Skin epidermis (tissue), 12 donors: Measurements from ENCODE around the gene MPZL3.
A peak's percentile ranks its signal among the peaks of the same experiment; 100 is the strongest.

ENCODE experiments used
- H3K27ac ChIP-seq, 21 experiments: fragments of 200-600 bp; sonication (generic) in 11 of 21; one replicate each; pipeline ENCODE4 v1.5.0; 2020; ENCODE audit warnings: mild to moderate bottlenecking in 3 of 21, inconsistent platforms in 2 of 21, moderate library complexity in 2 of 21
- H3K4me3 ChIP-seq, 7 experiments: fragments of 200-600 bp; sonication (generic) in 2 of 7; one replicate each; pipeline ENCODE4 v1.5.0; 2020; ENCODE audit warnings: inconsistent platforms in 2 of 7, mild to moderate bottlenecking in 2 of 7, moderate library complexity in 1 of 7

Gene MPZL3

GRCh38 chr11:118267486-118267885 is 15.3 kb upstream of the MPZL3 start:
- Histone ChIP-seq H3K4me3 (no peak overlapping the region), H3K27ac (peak overlapping the region in 12 of 21 experiments; percentile 10 to 89 (median 74))

DNA sequence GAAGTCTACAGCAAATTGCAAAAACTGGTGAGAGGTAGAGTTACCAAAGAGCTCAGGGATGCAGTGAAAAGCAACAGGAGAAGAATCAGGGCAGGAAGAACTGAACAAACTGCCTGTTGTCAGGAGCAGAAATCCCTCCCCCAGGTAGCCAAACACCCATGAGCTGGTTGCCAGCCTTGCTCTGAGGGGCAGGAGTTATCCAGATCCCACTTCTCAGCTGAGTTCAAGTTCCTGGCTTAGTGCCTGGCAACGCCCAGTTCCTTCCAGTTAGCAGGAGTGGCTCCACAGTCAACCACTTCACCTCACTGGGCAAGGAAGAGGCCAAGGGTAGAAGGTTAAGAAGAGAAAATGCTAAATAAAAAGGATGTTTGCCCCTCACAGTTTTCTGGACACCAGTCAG is 13.8 kb upstream of the MPZL3 start:
- peak overlapping the region in 16 of 21 experiments; percentile 5 to 90 (median 77) for H3K27ac ChIP-seq
- peak overlapping the region in 1 of 7 experiments; percentile 43 for H3K4me3 ChIP-seq

- H3K27ac ChIP-seq, result peak overlapping the region in 20 of 21 experiments; percentile 5 to 90 (median 80)
- peak overlapping the region; percentile 24 to 53 (median 37) for H3K4me3 ChIP-seq
Observed at GRCh38 chr11:118264569-118265465, 12.7 kb upstream of the MPZL3 start.

GRCh38 chr11:118263695-118264568 is 11.8 kb upstream of the MPZL3 start, which contains the start of gene MPZL2:
MPZL2 (minus strand) TSS chr11:118264297; CDS start chr11:118264153, 144 bp downstream.
- Histone ChIP-seq H3K27ac (peak within 1 kb of the TSS in 20 of 21 experiments; percentile 67 to 90 (median 80)), H3K4me3 (peak within 1 kb of the TSS; percentile 24 to 53 (median 37))

GRCh38 chr11:118263112-118263511 is 10.9 kb upstream of the MPZL3 start:
- H3K27ac ChIP-seq, result peak overlapping the region in 17 of 21 experiments; percentile 67 to 90 (median 81)

GRCh38 chr11:118260353-118260752 is 8.2 kb upstream of the MPZL3 start:
- no peak overlapping the region for H3K27ac ChIP-seq
- no peak overlapping the region for H3K4me3 ChIP-seq

More at GRCh38 chr11:118263112-118263511, 10.9 kb upstream of the MPZL3 start:
- H3K4me3 ChIP-seq, result peak overlapping the region; percentile 24 to 53 (median 37)

- H3K27ac ChIP-seq, result no peak overlapping the region
- H3K4me3 ChIP-seq, result no peak overlapping the region
Observed at GRCh38 chr11:118259138-118259537, 7.0 kb upstream of the MPZL3 start.

GRCh38 chr11:118258410-118258809 is 6.2 kb upstream of the MPZL3 start:
- Histone ChIP-seq H3K27ac (no peak overlapping the region), H3K4me3 (no peak overlapping the region)

DNA sequence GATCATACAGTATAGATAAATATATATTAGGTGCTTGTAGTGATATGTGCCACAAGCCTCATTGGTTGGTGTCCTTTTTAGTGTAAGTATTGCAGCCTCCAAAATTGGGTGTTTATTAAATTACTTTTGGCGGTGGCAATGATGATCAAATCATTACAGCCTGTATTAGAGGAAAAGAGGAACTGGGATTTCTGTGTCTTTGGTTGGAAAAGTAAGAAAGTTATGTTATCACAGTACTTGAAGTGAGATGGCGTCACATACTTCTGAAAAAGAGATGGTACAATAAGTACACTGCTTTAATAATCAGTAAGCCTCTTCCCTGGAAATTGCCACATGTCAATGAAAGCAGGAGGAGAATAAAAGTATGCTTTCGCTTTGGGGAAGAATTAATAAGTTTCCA is 523 bp upstream of the MPZL3 start:
- peak overlapping the region in 6 of 7 experiments; percentile 52 to 69 (median 62) for H3K4me3 ChIP-seq
- H3K27ac ChIP-seq, result peak overlapping the region in 18 of 21 experiments; percentile 84 to 97 (median 92)

- no peak overlapping the region for H3K4me3 ChIP-seq
- H3K27ac ChIP-seq, result peak overlapping the region in 13 of 21 experiments; percentile 13 to 65 (median 40)
Observed at GRCh38 chr11:118247041-118247440, 5.1 kb downstream of the MPZL3 start.

DNA sequence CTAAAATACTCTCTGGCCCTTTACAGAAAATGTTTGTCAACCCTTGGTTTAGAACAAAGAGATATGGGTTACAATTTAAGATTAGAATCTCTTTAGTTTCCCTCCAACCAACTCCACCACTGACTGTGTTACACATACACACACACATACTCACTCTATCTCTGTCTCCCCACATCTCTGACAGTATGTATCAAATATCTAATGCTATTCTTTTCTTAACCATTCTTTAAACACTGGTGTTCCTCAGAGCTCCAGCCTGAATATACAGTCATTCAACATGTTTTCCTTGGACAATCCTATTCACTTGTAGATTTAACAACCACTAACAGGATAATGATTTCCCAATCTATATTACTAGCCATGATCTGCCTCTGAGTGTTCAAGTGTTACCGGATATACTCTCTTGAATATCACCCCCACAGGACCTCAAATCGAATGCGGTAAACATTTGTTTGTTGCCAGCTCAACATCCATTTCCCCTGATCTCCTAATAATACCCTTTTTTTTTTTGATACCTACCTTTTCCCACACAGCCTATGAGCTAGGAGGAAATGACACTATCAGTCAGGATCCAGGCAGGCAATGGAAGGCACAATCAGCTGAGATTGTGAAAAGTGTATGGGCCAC is 6.1 kb downstream of the MPZL3 start:
- Histone ChIP-seq H3K27ac (peak overlapping the region in 10 of 21 experiments; percentile 2 to 65 (median 31)), H3K4me3 (no peak overlapping the region)

DNA sequence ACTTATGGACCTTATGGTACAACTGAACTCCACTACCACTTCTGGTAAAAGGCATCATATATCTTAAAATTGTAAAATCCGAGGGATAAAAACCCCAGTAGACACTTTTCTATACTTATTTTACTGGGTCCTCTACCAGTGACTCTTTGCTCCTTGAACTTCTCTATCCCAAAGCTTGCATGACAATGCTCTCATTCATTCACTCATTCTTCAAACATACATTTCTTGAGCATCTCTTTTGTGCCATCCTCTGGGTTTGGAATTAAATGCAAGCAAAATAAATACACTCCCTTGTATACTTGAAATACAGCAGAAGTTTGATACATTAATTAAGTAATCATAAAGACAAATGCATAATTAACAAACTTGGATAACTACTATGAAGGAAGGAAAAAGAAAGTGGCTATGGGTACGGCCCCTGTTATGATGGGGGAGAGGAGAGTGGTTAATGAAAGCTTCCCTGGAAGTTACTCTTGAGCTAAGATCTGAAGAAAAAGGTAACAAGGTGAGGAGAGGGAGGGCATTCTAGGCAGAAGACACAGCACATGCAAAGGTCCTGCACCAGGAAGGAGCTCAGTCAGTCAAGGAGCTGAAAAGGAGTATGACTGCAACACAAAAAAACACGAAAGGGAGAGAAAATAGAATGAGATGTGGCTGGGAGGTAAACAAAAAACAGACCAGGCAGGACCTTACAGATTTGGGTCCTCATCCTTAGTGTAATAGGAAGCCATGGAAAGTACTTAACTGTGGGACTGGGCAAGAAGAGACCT is 8.0 kb downstream of the MPZL3 start:
- no peak overlapping the region for H3K4me3 ChIP-seq
- peak overlapping the region in 1 of 21 experiments; percentile 87 for H3K27ac ChIP-seq

GRCh38 chr11:118243161-118243560 is 9.0 kb downstream of the MPZL3 start:
- Histone ChIP-seq H3K4me3 (no peak overlapping the region), H3K27ac (peak overlapping the region in 9 of 21 experiments; percentile 34 to 95 (median 86))

DNA sequence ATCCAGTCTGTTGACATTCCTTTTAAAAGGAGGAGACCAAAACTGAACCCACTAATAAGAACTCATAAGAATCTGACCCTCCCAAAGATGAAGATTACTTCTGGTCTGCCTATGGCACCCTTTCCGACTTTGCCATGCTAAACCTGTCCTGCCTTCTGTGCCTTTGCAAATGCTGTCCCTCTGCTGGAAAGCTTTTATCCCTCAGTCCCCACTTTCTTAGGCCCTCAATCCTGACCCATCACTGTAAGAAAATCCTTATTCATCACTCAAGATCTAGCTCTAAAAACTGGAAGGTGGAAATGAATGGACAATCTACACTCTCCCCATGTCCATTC is 10.4 kb downstream of the MPZL3 start:
- no peak overlapping the region for H3K4me3 ChIP-seq
- peak overlapping the region in 20 of 21 experiments; percentile 10 to 95 (median 83) for H3K27ac ChIP-seq

DNA sequence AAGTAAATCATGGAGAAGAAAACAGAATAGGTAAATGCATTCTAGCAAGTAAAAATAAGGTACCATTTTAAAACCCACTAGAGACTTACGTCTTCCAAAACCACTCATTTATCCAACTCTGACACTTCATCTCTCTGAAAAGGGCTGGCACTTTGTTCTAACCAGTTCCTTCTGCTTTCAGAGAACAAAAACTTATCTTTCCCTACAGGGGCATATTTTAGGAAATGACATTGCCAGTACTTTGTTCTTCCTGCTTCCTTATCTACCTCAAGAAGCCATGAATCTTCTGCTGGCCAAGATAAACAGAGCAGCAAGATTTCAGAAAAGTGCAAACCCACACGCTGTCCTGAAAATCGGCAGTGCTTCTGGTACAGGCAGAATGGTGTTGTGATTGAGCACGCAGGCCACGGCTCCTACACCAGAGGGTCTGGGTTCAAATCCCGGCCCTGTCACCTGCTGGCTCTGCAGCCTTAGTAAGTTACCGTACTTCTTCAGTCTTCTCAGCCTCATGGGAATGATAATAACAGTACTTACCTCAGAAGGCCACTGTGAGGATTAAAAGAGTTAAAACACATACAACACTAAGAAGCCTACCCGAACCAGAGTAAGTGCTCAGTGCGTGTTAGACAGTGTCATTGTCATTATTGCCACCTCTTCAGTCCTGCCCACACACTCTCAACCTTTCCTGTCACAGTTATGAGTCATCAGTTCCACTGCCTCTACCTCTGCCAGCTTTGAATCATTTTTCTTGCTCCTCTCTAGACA is 11.0 kb downstream of the MPZL3 start:
- Histone ChIP-seq H3K27ac (peak overlapping the region in 20 of 21 experiments; percentile 6 to 95 (median 84)), H3K4me3 (peak overlapping the region in 3 of 7 experiments; percentile 5 to 11 (median 11))

GRCh38 chr11:118239509-118240205 is 12.5 kb downstream of the MPZL3 start:
- peak overlapping the region in 18 of 21 experiments; percentile 4 to 95 (median 86) for H3K27ac ChIP-seq

GRCh38 chr11:118238929-118239328 is 13.2 kb downstream of the MPZL3 start:
- Histone ChIP-seq H3K27ac (peak overlapping the region in 14 of 21 experiments; percentile 4 to 95 (median 86)), H3K4me3 (no peak overlapping the region)

More at GRCh38 chr11:118239509-118240205, 12.5 kb downstream of the MPZL3 start:
- H3K4me3 ChIP-seq, result no peak overlapping the region
